HL-60 (cell line): ENCODE measurements around the gene IL18.

ENCODE experiments used
- DNase-seq, 2 experiments: peaks; one replicate each; pipeline ENCODE4 v3.0.0-alpha.2; 2010 to 2020; ENCODE audit warnings: low read depth in 1 of 2, low spot score in 1 of 2
- H3K27ac ChIP-seq: fragments of 250-450 bp; sonication (Bioruptor Pico); replicated peaks from 2 replicates; pipeline ENCODE4 v1.5.1; 2020; ENCODE audit warnings: mild to moderate bottlenecking, moderate library complexity
- H3K27me3 ChIP-seq: fragments of 250-450 bp; sonication (Bioruptor Pico); 2 replicates; pipeline ENCODE4 v1.5.1; 2021; ENCODE audit warnings: mild to moderate bottlenecking, moderate library complexity; ENCODE audit not compliant: insufficient read depth, poor library complexity, severe bottlenecking
- H3K4me3 ChIP-seq: replicated peaks from 2 replicates; pipeline ENCODE4 v1.5.1; 2011; ENCODE audit warnings: mild to moderate bottlenecking, control low read depth, low read length; ENCODE audit not compliant: insufficient read depth
- GABPA ChIP-seq: IDR thresholded peaks from 2 replicates; pipeline ENCODE4 v1.6.1; 2012; ENCODE audit warnings: low read depth
- POLR2AphosphoS5 ChIP-seq: IDR thresholded peaks from 2 replicates; pipeline ENCODE4 v1.6.1; 2012; ENCODE audit warnings: low read depth
- SPI1 ChIP-seq: IDR thresholded peaks from 2 replicates; pipeline ENCODE4 v1.6.1; 2012; ENCODE audit warnings: low read depth, mild to moderate bottlenecking, borderline replicate concordance
- TF ChIP-seq, protein P1 (sequence below): IDR thresholded peaks from 2 replicates; pipeline ENCODE4 v1.6.1; 2012; ENCODE audit warnings: low read depth; ENCODE audit not compliant: insufficient replicate concordance
- TF ChIP-seq, protein P2 (sequence below): IDR thresholded peaks from one replicate; pipeline ENCODE4 v1.5.1; 2011; ENCODE audit warnings: low read length, control low read depth, inconsistent platforms; ENCODE audit not compliant: insufficient read depth

Gene IL18

DNA sequence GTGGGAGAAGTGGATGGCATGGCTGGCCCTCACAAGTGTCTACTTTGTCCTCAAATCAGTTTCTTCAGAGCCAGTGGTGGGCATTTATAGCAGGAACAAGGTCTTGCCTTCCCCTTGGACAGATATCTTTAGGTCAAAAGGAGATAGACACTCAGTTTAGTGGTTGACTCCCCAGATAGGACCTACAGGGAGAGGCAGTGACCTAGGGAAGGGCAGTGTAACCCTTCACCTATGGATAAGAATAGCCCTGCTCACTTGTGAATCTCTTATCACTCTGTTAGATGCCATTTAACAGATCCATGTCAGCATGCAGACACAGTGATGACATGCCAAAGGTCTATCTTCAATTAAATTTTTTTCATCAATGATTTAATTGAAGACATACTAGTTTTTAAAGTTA, 22.4 kb upstream of the IL18 start:
- Histone ChIP-seq H3K27me3 (no peaks in the 10 kb centered on the region), H3K27ac (no peak overlapping the region), H3K4me3 (no peak overlapping the region)
- DNase-seq = no peak
- TF ChIP-seq GABPA (no peak), POLR2AphosphoS5 (no peak)
- TF ChIP-seq, protein P1, sequence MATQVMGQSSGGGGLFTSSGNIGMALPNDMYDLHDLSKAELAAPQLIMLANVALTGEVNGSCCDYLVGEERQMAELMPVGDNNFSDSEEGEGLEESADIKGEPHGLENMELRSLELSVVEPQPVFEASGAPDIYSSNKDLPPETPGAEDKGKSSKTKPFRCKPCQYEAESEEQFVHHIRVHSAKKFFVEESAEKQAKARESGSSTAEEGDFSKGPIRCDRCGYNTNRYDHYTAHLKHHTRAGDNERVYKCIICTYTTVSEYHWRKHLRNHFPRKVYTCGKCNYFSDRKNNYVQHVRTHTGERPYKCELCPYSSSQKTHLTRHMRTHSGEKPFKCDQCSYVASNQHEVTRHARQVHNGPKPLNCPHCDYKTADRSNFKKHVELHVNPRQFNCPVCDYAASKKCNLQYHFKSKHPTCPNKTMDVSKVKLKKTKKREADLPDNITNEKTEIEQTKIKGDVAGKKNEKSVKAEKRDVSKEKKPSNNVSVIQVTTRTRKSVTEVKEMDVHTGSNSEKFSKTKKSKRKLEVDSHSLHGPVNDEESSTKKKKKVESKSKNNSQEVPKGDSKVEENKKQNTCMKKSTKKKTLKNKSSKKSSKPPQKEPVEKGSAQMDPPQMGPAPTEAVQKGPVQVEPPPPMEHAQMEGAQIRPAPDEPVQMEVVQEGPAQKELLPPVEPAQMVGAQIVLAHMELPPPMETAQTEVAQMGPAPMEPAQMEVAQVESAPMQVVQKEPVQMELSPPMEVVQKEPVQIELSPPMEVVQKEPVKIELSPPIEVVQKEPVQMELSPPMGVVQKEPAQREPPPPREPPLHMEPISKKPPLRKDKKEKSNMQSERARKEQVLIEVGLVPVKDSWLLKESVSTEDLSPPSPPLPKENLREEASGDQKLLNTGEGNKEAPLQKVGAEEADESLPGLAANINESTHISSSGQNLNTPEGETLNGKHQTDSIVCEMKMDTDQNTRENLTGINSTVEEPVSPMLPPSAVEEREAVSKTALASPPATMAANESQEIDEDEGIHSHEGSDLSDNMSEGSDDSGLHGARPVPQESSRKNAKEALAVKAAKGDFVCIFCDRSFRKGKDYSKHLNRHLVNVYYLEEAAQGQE = no peak
- TF ChIP-seq, protein P2, sequence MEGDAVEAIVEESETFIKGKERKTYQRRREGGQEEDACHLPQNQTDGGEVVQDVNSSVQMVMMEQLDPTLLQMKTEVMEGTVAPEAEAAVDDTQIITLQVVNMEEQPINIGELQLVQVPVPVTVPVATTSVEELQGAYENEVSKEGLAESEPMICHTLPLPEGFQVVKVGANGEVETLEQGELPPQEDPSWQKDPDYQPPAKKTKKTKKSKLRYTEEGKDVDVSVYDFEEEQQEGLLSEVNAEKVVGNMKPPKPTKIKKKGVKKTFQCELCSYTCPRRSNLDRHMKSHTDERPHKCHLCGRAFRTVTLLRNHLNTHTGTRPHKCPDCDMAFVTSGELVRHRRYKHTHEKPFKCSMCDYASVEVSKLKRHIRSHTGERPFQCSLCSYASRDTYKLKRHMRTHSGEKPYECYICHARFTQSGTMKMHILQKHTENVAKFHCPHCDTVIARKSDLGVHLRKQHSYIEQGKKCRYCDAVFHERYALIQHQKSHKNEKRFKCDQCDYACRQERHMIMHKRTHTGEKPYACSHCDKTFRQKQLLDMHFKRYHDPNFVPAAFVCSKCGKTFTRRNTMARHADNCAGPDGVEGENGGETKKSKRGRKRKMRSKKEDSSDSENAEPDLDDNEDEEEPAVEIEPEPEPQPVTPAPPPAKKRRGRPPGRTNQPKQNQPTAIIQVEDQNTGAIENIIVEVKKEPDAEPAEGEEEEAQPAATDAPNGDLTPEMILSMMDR = no peak

DNA sequence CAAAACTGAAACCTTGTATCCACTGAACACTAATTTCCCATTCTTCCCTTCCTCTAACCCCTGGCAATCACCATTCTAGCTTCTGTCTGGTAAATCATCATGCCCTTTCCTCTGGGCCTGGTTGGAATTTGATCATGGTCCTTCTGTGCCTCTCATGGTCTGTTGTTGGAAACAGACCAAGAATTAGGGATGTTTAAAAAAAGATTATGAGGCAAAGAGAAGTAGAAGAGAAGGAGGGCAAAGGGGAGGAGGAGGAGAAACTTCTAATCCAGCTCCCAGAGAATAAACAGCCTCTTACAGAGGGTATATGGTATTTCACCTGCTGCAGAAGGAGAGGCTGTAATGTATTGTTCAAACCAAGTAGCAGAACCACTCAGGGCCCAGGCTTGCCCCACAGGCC, 22.0 kb upstream of the IL18 start:
- Histone ChIP-seq H3K4me3 (no peak overlapping the region), H3K27ac (no peak overlapping the region), H3K27me3 (no peaks in the 10 kb centered on the region)
- TF ChIP-seq, protein P1 = no peak
- TF ChIP-seq POLR2AphosphoS5 (no peak), GABPA (no peak), SPI1 (no peak)
- TF ChIP-seq, protein P2 = no peak
- no peak for DNase-seq

DNA sequence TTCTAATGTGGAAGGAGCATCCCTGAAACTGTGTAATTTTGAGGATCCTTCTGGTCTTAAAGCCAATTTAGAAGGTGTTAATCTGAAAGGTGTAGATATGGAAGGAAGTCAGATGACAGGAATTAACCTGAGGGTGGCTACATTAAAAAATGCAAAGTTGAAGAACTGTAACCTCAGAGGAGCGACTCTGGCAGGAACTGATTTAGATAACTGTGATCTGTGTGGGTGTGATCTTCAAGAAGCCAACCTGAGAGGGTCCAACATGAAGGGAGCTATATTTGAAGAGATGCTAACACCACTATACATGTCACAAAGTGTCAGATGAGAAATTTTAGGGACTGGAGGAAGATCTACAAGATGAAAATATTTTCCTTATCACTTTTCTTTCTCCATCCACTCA, 19.0 kb upstream of the IL18 start:
- no peak for DNase-seq
- Histone ChIP-seq H3K4me3 (no peak overlapping the region), H3K27me3 (no peaks in the 10 kb centered on the region), H3K27ac (no peak overlapping the region)
- TF ChIP-seq POLR2AphosphoS5 (no peak), SPI1 (no peak), GABPA (no peak)
- TF ChIP-seq, protein P1 = no peak
- TF ChIP-seq, protein P2 = no peak
